ENCODE measurements around the gene ITGB3.
"Not testable (repeated sequence)": the region's sequence is repeated elsewhere in the genome, so short reads cannot be mapped to it uniquely, and the experiment has no call there.

Gene ITGB3

GRCh38 chr17:47253541-47254402 lies at the start of gene ITGB3:
Gene ITGB3 (plus strand): TSS chr17:47253827. CDS start chr17:47253862, 35 bp downstream.
- peak; percentile 56 for DNase-seq (ENCODE audit: low read depth)

DNA sequence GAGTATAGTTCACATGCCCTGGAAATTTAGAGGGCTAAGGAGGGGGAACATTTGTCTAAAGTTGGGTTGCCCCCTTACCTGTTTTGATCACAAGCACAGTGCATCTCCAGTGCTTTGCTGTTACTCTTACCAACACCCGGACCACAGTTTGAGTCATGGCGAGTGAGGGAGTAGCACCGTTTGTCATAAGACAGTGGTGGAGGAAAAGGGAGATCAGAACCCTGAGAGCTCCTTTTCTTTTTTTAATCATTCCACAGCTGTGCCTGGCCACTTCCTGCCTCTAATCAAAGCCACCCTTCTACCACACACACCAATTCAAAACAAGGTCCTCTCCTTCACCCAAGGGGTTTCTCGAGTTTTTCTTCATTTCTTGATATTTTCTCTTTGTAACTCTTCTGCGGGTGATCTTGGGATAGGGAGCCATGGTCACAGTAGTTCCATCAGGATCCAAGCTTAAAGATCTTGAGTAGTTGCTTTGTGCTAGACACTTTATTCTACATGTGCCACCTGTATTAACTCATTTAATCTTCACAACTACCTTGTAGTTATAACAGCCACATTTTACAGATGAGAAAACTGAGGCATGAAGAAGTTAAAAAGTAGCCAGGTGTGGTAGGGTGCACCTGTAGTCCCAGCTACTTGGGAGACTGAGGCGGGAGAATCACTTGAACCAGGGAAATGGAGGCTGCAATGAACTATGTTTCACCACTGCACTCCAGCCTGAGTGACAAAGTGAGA lies 49.5 kb upstream of the ITGB3 start:
- peak; percentile 20 for DNase-seq (ENCODE audit: low read depth)

GRCh38 chr17:47204722-47205418 lies 48.8 kb upstream of the ITGB3 start:
- DNase-seq (ENCODE audit: low read depth), result no peak

DNA sequence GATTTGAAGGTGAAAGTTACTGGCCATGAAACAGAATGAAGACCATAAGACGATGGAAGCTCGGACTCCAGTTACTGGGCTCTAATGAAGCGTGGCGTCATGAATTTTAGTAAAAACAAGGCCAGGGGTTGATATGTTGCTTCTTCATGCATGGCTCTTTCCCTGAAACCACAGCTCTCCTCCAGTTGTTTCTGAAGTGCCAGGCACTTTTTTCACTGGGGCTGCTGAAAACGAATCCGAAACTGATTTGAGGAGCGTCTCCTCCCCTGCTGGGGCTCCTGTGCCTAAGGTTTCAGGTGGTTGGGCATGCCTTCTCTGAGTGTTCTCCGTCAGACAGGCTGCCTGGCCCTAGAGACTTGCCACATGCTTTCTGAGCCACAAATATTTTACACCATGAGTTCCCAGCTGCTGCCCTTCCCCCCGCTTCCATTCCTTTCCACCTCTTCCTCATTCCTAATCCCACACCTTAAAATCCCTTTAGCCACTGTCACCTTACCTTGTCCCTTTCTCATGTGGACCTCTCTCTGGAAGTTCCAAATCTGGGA lies 48.1 kb upstream of the ITGB3 start:
- DNase-seq (ENCODE audit: low read depth), result peak; percentile 26

DNA sequence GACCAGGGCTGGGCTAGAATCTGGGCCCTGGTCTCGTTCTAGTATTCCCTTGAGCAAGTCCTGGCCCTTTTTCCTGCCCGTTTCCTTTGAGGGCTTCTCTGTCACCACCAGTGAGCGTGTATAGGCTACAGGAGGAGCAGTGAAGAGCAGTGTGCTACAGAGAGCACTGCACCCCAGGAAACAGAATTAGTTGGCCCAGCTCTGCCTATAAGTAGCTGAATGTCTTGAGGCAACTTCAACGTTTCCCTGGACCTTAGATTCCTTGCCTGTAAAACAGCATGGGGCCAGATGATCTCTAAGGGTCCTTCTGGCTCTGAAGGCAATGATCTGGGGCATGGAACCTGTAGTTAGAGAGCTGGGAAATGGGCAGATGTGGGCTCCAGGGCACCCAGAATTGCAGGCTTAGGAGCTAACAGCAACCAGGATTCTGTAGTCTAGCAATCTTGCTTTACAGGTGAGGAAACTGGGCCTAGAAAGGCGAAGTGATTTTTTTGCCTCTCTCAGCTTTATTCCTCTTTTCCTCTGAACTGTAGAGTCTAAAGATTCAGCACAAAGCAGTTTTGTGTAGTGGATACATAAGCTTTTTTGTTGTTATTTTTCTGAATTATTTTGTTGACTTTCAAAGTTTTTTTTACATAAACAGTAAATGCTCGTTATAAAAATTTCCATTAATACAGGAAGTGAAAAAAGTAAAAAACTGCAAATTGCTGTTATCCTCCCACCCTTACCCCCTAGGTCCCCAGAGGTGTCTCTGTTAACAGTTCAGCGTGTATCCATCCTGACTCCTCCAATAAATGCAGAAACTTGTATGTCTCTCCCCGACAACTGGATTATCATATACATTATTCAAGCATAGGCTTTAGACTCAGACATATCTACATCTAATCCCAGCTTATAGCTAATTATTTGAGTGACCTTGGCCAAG lies 46.2 kb upstream of the ITGB3 start:
- no peak for DNase-seq (ENCODE audit: low read depth)

DNA sequence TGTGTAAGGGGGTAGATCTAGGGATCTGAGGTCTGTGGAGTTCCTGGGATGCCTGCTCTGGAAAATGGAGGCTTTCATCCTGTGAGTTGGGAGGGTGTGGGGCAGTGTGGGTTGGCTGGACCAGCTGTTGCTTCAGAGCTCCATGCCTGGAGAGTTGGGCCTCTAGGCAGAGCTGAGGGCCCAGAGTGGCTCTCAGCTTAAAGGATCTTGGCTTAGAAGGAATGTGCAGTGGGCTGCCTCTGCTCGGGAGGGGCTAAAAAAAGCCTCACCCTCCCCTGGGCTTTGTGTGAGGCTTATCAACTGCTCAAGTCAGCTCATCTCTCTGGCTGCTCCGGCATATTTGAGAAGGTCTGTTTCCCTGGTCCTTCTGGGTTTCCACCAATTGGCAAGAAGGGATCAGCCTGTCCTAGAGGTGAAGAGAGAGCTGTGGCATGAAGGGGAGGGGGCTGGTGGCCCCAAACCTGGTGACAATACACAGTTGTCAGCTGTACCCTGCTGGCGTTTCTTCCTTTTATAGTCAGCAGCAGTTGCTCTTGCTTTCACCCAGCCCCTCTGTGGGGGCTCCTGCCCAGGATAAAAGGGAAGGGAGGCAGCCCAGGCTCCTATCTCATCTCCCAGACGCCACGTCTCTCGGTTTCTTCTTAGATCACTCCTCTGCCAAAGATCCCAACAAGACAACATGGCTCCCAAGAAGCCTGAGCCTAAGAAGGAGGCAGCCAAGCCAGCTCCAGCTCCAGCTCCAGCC lies 44.7 kb upstream of the ITGB3 start, which contains the start of gene MYL4:
MYL4 (plus strand) TSS at position 605 of the 745 bp plus-strand sequence; CDS start at position 680, 75 bp downstream.
- no peak for DNase-seq (ENCODE audit: low read depth)

DNA sequence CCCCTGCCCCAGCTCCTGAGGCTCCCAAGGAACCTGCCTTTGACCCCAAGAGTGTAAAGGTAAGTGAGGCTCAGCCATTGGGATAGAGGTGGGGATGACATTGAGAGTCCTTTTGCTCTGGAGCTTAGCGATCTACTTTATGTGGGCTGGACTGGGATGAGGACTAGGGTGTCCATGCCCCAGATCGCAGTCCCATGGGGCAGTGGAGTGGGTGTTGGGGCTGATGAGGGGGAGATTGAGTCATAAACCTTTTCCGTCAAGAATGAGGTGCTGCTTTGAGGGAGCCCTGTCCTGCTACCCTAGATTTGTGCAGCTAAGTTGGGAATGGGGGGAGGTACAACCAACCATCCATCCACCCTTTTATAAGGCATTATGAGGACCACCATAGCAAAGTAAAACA lies 44.1 kb upstream of the ITGB3 start:
- DNase-seq (ENCODE audit: low read depth), result no peak

DNA sequence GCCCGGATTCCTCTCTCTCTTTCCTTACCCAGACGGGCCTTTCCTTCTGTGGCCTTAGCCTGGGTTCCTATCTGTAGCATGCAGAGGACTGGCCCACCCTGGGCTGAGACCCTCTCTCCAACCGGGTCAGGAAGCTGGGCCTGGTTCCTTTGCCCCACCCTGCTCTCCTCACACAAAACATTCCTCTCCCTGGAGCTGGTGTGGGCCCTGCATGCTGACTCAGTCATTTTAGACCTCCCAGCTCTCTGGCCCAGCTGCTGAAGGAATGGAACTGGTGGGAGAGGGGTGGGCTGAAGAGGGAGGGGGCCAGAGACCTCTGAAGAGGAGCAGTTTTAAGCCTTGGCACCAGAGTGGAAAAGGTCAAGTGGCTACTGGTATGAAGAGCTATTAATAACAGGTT lies 43.5 kb upstream of the ITGB3 start:
- no peak for DNase-seq (ENCODE audit: low read depth)

GRCh38 chr17:47210779-47211178 lies 42.8 kb upstream of the ITGB3 start:
- no peak for DNase-seq (ENCODE audit: low read depth)

DNA sequence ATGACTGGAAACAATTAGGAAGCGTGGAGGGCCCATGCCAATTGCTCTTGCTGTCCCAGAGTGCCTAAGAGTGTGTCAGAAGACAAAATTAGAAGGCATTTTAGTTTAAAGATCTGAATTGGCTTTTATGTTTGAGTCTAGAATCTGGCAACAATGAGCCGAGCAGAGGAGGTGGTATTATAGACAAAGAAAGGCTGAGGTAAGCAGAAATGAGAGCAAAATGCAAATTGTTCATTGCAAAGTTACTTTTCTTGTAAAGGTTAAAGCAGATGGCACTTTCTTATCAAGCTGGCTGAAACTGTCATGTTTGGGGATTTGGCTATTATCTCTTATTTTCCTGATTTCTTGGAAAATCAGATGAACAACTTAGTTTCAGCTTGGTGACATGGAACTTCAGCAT lies 41.2 kb upstream of the ITGB3 start:
- no peak for DNase-seq (ENCODE audit: low read depth)

DNA sequence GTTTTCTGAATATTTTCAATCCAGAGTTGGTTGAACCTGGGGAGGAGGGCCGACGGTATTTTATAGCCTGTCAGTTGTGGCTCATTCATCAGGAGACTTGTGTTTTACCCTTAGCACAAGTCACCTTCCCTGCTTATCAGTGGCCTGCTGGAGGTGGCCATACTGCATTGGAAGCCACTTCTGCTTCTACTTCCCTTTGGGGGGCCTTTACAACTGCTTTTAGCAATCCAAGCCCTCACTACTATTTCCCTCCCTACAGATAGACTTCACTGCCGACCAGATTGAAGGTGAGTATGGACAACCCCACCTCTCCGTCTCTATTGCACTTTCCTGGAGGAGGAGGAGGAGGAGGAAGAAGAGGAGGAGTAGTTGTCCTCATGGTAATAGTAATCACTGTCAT lies 40.1 kb upstream of the ITGB3 start:
- no peak for DNase-seq (ENCODE audit: low read depth)

DNA sequence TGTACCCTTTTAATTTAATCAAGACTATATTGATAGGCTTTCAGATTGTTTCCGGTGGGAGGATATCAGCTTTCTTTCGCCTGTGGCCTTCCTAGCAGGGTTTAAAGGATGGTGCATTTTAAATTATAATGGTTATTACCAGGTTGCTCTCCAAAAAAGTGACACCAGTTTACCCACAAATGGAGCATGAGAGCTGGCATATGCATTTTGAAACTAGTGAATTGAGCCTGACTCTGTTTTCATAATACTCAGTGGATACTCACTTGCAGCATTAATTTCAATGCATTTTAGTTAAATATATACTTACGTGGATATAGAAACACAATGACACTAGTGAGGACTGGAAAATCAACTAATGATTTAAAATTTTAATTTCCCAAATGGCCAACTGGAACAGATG lies 38.7 kb upstream of the ITGB3 start:
- DNase-seq (ENCODE audit: low read depth), result no peak

DNA sequence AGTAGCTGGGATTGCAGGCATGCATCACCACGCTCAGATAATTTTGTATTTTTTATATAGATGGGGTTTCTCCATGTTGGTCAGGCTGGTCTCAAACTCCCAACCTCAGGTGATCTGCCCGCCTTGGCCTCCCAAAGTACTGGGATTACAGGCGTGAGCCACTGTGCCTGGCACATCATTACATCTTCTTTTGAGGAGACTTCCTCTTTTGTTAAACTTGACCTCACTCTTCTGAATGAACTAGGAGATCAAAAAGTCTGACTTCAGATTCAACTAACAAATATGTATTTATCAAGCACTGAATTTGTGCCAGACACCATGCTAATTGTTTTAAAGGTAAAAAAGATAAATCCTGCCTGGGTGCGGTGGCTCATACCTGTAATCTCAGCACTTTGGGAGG lies 36.8 kb upstream of the ITGB3 start:
- not testable (repeated sequence) for DNase-seq (ENCODE audit: low read depth)

GRCh38 chr17:47217279-47217678 lies 36.3 kb upstream of the ITGB3 start:
- not testable (repeated sequence) for DNase-seq (ENCODE audit: low read depth)

GRCh38 chr17:47218896-47219430 lies 34.7 kb upstream of the ITGB3 start:
- no peak for DNase-seq (ENCODE audit: low read depth)

DNA sequence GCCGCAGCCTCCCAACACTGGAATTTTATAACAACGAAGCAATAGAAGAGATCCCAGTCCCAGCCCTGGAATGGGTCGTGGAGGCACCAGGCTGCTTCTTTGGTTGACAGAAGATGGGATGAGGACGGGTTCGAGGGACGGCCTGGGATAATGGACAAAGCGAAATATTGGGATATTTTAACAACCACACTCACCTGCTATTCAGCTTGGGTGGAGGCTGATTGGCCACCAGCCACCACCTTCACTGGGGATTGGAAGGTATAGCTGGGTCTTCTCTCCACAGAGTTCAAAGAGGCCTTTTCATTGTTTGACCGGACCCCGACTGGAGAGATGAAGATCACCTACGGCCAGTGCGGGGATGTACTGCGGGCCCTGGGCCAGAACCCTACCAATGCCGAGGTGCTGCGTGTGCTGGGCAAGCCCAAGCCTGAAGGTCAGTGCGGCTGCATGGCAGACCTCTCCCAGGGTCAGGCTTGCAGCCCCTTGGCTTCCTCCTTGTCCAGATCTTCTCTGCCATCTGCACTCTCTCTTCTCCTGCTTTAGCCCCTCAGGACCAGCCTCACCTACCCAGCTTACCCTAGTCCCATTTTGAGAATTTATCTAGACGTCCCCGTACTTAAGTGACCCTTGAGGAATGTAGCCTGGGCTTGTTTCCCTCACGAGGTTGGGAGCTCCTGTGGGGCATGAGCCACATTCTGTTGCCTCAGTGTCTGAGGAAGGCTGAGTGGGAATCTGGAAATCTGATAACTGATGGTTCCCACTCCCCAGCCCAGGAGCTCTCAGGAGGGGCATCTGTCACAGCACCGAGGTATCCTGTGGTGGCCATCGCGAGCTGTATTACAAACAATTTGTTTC lies 33.8 kb upstream of the ITGB3 start:
- DNase-seq (ENCODE audit: low read depth), result no peak

- no peak for DNase-seq (ENCODE audit: low read depth)
Measured at GRCh38 chr17:47220531-47220999, 33.1 kb upstream of the ITGB3 start.

DNA sequence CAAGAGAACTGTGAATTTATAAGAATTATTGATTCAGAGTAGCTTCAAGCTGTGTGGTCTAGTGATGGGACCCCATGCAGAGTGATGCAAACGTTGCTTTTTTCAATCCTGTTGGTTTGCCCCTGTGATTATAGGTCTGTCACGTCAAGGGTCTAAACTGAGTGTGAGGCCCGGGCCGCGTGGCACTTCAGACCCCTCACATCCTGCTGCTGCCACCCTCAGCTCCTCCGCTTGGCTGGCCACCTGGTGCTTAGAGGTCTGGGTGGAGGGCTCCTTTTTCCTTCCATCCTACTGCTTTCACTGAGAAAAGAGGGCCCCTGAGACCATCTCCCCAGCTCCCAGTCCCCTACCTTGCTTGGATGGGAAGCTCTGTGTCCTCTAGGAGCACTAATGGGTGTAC lies 32.5 kb upstream of the ITGB3 start:
- DNase-seq (ENCODE audit: low read depth), result no peak

GRCh38 chr17:47222047-47222446 lies 31.6 kb upstream of the ITGB3 start:
- DNase-seq (ENCODE audit: low read depth), result no peak

Data from stimulated activated CD8-positive, alpha-beta memory T cell treated with anti-CD3 and anti-CD28 coated beads, Interleukin-4, amount 100 ng/mL, for 24 hours (primary cell).